Hepatocyte (in vitro differentiated cells): ENCODE measurements around the gene NCBP2. TPM values are rescaled to one million over a fixed set of nuclear protein-coding genes. Genes with fewer than 3 reads are reported as not detected.

Experiments
- DNase-seq: peaks from one replicate; pipeline ENCODE4 v3.0.0-alpha.2; 2016; ENCODE audit warnings: low spot score
- H2AFZ ChIP-seq: fragments of 200-600 bp; sonication (generic); 2 replicates; pipeline ENCODE4 v1.6.0; 2016; ENCODE audit warnings: antibody characterized with exemption, mild to moderate bottlenecking
- H3K27ac ChIP-seq: fragments of 200-600 bp; sonication (generic); 2 replicates; pipeline ENCODE4 v1.5.1; 2016; ENCODE audit warnings: mild to moderate bottlenecking
- H3K27me3 ChIP-seq: fragments of 200-600 bp; sonication (generic); 2 replicates; pipeline ENCODE4 v1.6.1; 2016
- H3K36me3 ChIP-seq: fragments of 200-600 bp; sonication (generic); replicated peaks from 2 replicates; pipeline ENCODE4 v1.5.1; 2016; ENCODE audit warnings: low read depth; ENCODE audit not compliant: insufficient read depth
- H3K4me1 ChIP-seq: fragments of 200-600 bp; sonication (generic); 2 replicates; pipeline ENCODE4 v1.5.1; 2016; ENCODE audit warnings: mild to moderate bottlenecking, moderate library complexity; ENCODE audit not compliant: insufficient read depth
- H3K4me2 ChIP-seq: fragments of 200-600 bp; sonication (generic); 2 replicates; pipeline ENCODE4 v1.6.0; 2016
- H3K4me3 ChIP-seq: fragments of 200-600 bp; sonication (generic); 2 replicates; pipeline ENCODE4 v1.5.1; 2016; ENCODE audit warnings: mild to moderate bottlenecking
- H3K79me2 ChIP-seq: fragments of 200-600 bp; sonication (generic); 2 replicates; pipeline ENCODE4 v1.6.0; 2017; ENCODE audit warnings: mild to moderate bottlenecking
- H3K9me2 ChIP-seq: fragments of 200-600 bp; sonication (generic); replicated peaks from 2 replicates; pipeline ENCODE4 v1.6.0; 2017; ENCODE audit warnings: mild to moderate bottlenecking; ENCODE audit not compliant: insufficient read depth
- H3K9me3 ChIP-seq: fragments of 200-600 bp; sonication (generic); 2 replicates; pipeline ENCODE4 v1.5.1; 2016; ENCODE audit warnings: low read depth, mild to moderate bottlenecking
- H4K20me1 ChIP-seq: fragments of 200-600 bp; sonication (generic); 2 replicates; pipeline ENCODE4 v1.6.0; 2016; ENCODE audit warnings: mild to moderate bottlenecking; ENCODE audit not compliant: insufficient read depth, poor library complexity, severe bottlenecking
- CTCF ChIP-seq: fragments of 200-600 bp; sonication (generic); IDR thresholded peaks from 2 replicates; pipeline ENCODE4 v1.5.1; 2016; ENCODE audit warnings: antibody characterized with exemption, mild to moderate bottlenecking; ENCODE audit not compliant: poor library complexity
- EZH2 ChIP-seq: fragments of 200-600 bp; sonication (generic); IDR thresholded peaks from 2 replicates; pipeline ENCODE4 v1.6.1; 2016; ENCODE audit warnings: antibody characterized with exemption, mild to moderate bottlenecking, borderline replicate concordance
- EZH2phosphoT487 ChIP-seq: fragments of 200-600 bp; sonication (generic); IDR thresholded peaks from one replicate; pipeline ENCODE4 v1.6.1; 2018; ENCODE audit warnings: antibody characterized with exemption, mild to moderate bottlenecking, low read depth, moderate library complexity; ENCODE audit not compliant: unreplicated experiment, severe bottlenecking
- WGBS: methylation state at CpG from one replicate; pipeline ENCODE4 v1.1.6; 2016; ENCODE audit warnings: low lambda C conversion rate; ENCODE audit errors: missing lambda C conversion rate; 5-methylcytosine and 5-hydroxymethylcytosine counted together
- polyA plus RNA-seq: library from polyadenylated mRNA; unstranded; fragments of >200 nt; fragmentation: Nextera tagmentation; extraction: Ambion mirVana; gene quantifications from 2 replicates; pipeline ENCODE4 v1.2.1, GENCODE V29; 2016
- total RNA-seq: library from RNA; depleted of rRNA; stranded (reverse); fragments of >200 nt; gene quantifications from 2 replicates; pipeline ENCODE4 v1.2.3, GENCODE V29; 2014

The NCBP2 gene
- total and polyA plus RNA-seq, 2 experiments from 2014 or later, result 78.3 to 101 TPM

- H3K36me3 ChIP-seq, result peaks cover 5% of the 10 kb centered on the region
- H3K79me2 ChIP-seq, result no peaks in the 10 kb centered on the region
- no peaks in the 10 kb centered on the region for H3K9me2 ChIP-seq
- TF ChIP-seq EZH2 (no peak), EZH2phosphoT487 (no peak), CTCF (no peak)
- no peaks in the 10 kb centered on the region for H4K20me1 ChIP-seq
- H3K4me3 ChIP-seq, result no peak overlapping the region
- H3K4me2 ChIP-seq, result no peak overlapping the region
- no peak overlapping the region for H3K27ac ChIP-seq
- H3K9me3 ChIP-seq, result no peaks in the 10 kb centered on the region
- no peaks in the 10 kb centered on the region for H3K27me3 ChIP-seq
- WGBS, result 94% methylated on average over 7 of the region's 7 CpGs
- no peaks in the 10 kb centered on the region for H3K4me1 ChIP-seq
- H2AFZ ChIP-seq, result no peak overlapping the region
- DNase-seq, result no peak
Observed at GRCh38 chr3:196927571-196928453, 14.5 kb downstream of the NCBP2 start.

- Histone ChIP-seq H3K4me3 (no peak overlapping the region), H3K9me2 (no peaks in the 10 kb centered on the region), H3K36me3 (peaks cover 5% of the 10 kb centered on the region), H3K27me3 (no peaks in the 10 kb centered on the region), H4K20me1 (peaks cover 7% of the 10 kb centered on the region), H3K4me2 (no peak overlapping the region), H3K9me3 (no peaks in the 10 kb centered on the region), H3K79me2 (no peaks in the 10 kb centered on the region), H2AFZ (no peak overlapping the region), H3K27ac (no peak overlapping the region), H3K4me1 (no peaks in the 10 kb centered on the region)
- DNase-seq, result no peak
- 81% methylated on average over 2 of the region's 2 CpGs for WGBS
- TF ChIP-seq CTCF (no peak), EZH2phosphoT487 (no peak), EZH2 (no peak)
Observed at GRCh38 chr3:196920733-196921132, 21.6 kb downstream of the NCBP2 start.

- WGBS, result 88% methylated on average over 2 of the region's 2 CpGs
- Histone ChIP-seq H2AFZ (no peak overlapping the region), H3K9me3 (no peaks in the 10 kb centered on the region), H3K9me2 (no peaks in the 10 kb centered on the region), H3K4me1 (no peaks in the 10 kb centered on the region), H4K20me1 (peaks cover 7% of the 10 kb centered on the region), H3K27ac (no peak overlapping the region), H3K4me3 (no peak overlapping the region), H3K27me3 (no peaks in the 10 kb centered on the region), H3K79me2 (no peaks in the 10 kb centered on the region), H3K4me2 (no peak overlapping the region), H3K36me3 (peaks cover under 1% of the 10 kb centered on the region)
- DNase-seq, result no peak
- no peak for TF ChIP-seq EZH2
- no peak for TF ChIP-seq EZH2phosphoT487
- TF ChIP-seq CTCF, result no peak
Observed at GRCh38 chr3:196918968-196919367, 23.4 kb downstream of the NCBP2 start.
